HG03439 (cell line): ENCODE measurements around the gene TERB1.

Experiments used
- ATAC-seq: cut with Tn5 transposase; IDR thresholded peaks from one replicate; pipeline ENCODE4 v1.9.1; 2021; ENCODE audit warnings: mild to moderate bottlenecking, moderate library complexity; ENCODE audit not compliant: unreplicated experiment

TERB1 gene, protein sequence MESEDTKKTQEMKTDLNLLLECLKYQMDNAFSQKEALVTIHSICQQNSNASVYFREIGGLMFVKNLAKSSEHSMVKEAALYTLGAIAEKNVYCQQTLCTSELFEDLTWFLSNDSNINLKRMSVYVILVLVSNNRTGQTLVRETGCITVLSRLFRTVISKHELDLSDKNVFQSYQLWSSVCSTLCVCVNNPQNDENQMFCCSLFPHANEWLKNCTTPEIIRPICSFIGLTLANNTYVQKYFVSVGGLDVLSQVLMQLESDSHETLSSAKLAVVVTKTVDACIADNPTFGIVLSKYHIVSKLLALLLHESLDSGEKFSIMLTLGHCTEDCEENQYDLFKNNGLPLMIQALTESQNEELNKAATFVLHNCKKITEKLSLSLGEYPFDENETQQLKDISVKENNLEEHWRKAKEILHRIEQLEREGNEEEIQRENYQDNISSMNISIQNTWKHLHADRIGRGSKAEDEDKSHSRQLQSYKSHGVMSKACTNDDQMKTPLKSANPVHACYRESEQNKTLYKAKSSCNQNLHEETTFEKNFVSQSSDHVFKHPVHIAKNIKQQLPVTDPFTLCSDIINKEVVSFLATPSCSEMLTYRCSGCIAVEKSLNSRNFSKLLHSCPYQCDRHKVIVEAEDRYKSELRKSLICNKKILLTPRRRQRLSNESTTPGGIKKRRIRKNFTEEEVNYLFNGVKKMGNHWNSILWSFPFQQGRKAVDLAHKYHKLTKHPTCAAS

DNA sequence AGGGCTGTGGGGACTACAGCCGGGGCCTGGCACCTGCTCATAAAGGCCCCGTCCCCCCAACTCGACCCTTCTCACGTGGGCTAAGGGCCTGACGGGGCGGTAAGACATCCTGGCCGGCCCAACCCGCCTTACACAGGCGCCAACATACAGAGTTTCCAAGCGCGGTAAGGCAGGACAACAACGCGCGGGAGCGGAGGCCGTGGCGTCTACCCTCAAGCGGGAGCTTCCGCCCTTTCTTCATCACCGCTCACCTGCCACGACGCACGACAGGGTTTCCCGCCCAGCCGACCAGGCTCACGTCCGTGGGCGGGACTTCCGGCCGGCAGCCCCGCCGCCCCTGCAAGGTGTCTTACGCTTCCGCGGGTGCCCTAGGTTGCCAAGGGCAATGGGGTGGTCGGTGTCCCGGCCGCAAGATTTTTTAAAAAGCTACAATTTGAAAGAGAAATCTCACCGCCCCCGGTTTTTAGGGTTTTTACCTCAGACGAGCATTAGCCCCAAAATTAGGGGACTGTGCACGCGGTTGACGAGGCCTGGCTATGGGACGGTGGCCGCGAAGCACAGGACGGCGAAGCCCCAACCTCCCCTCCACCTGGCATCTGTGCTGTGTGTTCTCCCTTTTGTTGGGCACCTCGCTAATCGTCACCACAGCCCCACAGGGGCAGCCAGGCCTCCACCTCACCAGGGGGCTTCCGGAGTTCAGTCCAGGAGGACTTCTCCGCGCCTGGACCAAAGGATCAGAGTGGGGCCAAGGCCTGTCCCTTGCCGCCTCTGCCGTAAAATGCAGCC lies at the start of gene TERB1:
TERB1 (minus strand) TSS at position 265 of the 786 bp plus-strand sequence. CDS start 4,786 bp downstream, outside the sequence.
- ATAC-seq, result no peak

DNA sequence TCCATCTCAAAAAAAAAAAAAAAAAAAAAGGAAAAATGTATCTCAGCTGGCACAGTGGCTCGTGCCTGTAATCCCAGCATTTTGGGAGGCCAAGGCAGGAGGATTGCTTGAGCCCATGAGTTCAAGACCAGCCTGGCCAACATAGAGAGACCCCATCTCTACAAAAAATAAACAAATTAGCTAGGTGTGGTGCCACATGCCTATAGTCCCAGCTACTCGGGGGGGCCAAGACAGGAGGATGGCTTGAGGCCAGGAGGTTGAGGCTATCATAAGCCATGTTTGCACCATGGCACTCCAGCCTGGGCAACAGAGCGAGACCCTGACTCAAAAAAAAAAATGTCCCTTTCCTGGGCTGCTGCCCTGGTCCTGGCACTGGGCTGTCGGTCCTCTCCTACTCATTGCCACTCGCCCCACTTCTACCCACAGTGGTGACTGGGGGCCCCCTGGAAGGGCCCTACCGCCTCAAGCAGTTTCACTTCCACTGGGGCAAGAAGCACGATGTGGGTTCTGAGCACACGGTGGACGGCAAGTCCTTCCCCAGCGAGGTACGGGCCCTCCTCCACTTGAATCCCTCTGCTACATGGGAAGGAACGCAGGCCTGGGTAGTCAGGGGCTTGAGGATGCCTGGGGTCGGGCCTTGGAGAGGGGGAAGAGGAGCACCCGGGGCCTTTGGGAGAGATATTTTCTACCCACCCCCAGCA lies 48.9 kb upstream of the TERB1 start:
- ATAC-seq, result no peak

DNA sequence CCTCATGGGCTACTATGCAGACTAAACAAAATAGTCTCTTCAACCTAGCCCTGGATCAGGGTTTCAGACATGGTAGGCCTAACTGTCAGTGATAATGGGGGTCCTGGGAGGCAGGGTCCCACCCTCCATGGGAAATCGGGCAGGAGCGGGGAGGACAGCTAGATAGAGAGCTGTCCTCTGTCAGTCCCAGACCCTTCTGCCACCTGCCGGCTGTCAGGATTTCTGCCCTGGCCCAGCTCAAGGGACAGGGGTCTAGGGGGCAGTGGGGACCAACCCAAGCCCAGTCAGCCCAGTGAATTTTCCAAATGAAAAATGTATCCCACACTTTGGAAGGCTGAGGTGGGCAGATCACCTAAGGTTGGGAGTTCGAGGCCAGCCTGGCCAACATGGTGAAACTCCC lies 48.2 kb upstream of the TERB1 start:
- ATAC-seq, result no peak

DNA sequence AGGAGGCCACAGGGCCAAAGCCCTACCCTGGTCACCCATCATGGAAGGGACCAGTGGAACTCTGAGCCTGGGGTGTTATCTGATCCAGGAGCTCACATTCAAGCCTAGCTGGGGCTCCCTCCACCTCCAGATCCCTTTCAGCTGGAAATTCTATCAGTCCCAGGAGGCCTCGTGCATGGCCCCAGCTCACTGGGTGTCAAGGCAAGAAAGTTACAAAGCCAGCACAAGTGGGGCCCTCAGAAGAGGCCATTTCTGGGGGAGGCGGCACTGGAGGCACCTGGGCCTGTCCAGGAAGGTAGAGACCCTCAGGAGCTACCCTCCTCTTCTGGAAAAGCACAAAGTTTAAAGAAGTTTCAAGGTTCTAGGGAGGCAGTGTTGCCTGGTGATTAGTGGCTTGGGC lies 47.6 kb upstream of the TERB1 start:
- no peak for ATAC-seq

DNA sequence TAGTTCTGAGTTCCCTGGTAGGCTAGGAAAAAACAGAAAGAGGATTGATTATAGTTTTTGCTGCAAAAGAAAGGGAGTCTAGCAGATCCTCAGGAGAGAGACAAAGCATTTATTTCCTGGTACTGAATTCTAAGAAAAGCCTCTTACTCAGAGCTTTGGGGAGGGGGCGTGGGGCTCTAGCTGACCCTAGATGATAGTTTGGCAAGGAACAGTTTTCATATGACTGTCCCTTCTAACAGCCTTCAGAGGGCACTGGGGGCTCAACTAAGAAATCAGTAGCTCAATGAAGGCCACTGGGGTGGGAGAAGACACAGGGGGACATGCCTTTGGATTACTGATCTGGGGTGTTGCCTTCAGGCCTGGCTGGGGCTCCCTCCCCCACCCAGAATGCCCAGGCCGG lies 46.8 kb upstream of the TERB1 start:
- ATAC-seq, result no peak

DNA sequence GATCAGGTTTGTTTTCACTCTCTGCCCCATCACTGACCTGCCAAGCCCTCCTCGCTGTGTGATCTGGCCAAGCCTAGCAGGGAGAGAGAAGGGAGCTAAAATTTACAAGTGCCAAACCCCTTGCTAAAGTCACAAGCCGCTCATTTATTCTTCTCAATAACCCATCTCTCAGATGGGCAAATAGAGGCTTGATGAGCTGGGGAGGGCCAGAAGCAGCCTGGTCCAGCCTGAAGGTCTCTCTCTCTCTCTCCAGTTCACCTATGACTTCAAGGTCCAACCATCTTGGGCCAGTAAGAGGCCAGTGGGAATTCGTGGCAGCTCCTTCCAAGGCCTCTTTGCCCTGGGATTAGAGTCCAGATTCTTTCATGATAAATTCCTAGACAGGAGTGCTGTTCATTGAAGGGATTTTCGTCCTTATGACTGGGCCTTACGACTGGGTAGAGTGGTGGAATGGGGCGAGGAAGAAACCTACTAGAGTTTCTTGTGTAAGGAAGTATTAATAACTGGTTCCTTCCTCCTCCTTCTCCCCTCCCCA lies 46.2 kb upstream of the TERB1 start:
- ATAC-seq, result no peak

DNA sequence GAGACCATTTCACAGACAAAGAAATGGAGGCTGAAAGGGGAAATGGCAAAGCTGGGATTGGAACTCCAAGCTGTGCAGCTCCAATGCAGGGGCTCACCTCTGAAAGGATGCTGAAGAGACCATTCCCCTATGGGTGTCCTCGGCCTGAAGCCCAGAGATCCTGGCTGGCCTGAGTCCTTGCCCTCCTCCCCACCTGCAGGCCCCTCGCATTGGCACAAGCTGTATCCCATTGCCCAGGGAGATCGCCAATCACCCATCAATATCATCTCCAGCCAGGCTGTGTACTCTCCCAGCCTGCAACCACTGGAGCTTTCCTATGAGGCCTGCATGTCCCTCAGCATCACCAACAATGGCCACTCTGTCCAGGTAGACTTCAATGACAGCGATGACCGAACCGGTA lies 45.4 kb upstream of the TERB1 start:
- no peak for ATAC-seq

DNA sequence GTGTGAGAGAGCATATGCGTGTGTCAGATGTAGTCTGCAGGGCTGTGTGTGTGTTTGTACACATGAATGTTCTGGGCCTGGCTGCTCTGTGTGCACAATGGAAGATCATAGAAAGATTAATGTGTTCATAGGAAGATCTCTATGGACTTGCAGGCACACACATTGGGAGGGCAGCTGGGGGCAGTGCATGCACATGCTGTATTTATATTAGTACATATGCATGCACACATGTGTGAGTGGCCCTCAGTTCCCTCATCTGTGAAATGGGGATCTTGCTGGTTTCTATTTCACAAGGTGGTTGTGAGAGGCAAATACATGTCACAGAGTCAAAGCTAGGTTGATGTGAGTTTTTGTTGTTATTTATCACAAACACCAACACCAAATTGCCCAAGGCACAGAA lies 44.9 kb upstream of the TERB1 start:
- no peak for ATAC-seq

DNA sequence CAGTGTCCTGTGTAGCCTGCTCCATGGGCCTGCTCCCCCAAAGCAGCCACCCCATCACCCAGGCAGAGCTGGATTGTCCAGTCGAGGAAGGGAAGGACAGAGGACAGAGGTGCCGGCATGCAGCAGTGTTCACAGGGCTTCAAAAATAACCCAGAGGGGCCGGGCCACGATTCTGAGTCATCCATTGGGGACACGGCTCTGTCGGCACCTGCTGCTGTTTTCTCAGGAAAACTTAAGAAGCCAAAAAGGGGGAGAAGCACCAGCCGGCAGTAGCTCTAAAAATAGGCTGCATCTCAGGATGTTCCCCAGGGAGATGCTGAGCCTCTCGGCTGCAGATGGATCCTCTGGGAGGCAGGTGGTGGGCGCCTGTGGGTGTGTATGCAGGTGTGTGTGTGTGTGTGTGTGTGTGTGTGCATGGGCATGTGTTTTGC lies 44.4 kb upstream of the TERB1 start:
- no peak for ATAC-seq

DNA sequence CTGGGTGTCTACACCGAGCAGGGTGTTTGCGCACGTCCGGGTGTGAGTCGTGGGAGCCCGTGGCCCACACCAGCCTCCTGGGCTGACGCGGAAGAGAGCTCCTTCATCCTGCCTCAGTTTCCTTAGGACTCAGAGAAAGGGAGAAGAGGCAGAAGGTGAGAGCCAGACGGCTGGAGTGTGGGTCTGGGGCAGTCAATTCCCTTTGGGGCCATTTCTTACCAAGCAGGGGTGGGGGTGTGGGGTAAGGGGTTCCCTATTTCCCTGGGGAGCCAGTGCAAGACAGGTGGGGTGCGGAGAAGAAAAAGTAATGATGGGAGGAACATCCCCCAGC lies 43.7 kb upstream of the TERB1 start:
- no peak for ATAC-seq

DNA sequence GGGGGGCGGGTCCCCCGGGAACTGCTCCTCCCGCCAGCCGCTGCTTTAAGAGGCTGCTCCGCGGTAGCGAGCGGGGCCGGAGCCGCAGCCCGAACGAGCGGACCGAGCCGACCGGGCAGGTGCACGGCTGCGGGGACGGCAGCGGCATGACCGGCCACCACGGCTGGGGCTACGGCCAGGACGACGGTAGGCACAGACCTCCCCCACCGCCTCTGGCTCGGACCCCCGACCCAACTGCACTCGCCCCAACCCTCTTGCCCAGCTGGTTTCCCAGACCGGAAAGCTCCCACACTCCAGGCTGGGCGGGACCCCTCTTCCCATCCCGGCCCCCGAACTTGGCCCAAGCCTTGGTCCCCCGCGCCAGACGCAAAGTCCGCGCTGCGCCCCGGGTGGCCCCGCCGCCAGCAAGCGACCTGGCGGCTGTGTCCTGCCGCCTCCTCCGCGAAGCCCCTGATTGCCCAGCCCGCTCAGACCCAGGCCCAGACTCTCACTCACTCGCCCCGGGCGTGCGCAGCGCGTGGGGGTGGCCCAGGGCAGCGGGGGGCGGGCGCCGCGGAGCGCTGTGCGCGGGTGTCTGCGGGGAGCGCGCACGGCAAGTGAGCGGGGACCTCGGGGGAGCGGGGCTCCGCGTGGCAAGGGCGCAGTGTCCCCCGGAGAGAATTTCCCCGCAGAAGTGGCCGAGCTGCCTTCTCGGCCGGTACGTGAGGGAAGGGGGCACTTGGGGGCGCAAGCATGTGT lies 43.1 kb upstream of the TERB1 start, which contains the start of gene CA7:
CA7 (plus strand) TSS at position 73 of the 738 bp plus-strand sequence; CDS start at position 147, 74 bp downstream.
- ATAC-seq, result no peak

DNA sequence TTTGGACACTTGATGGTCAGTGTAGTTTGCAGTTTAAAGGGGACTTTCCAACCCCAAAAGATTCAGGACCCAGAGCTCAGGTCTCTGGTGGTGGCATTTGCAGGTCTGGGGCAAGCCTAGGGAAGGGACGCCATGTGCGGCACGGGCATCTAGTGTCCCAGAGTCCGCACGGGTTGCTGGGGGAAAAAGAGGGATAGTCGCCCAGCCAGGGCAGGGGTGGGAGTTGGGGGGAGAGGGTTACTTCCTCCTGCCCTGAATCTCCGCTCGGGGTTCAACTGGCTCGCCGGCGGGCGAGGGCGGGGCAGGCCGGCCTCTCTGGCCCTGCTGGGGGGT lies 42.6 kb upstream of the TERB1 start:
- ATAC-seq, result no peak

DNA sequence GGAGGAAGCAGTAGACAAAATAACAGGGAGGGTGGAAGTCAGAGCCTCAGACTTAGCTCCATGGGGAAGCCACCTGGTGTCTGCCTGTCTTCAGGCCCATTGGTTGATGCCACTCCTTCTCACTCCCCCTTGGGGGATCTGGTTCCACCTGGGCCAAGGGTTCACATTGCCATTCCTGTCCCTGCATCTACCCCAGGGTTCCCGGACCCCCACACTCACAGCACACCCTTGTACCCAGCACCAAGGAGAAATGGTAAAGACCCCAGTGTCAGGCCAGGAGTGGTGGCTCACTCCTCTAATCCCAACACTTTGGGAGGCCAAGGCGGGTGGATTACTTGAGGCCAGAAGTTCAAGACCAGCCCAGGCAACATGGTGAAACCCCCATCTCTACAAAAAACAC lies 41.8 kb upstream of the TERB1 start:
- ATAC-seq, result no peak

DNA sequence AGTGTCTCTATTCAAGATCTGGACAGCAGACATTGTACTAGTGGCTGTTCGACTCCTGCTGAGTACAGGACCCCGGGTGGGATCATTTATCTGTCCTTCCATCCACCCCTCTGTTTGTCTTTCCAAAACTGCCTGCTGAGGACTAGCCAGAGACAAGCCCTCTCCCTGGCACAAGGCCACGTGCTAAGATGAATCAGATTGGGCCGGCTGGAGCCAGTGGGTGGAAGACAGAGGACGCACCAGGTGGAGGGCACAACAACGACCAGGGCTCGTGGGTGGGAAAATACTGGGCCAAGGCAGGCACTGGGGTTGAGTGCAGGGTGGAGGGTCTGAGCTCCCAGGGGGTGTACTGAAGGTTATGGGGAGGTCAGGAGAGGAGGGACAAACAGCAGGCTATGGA lies 41.4 kb upstream of the TERB1 start:
- ATAC-seq, result no peak

DNA sequence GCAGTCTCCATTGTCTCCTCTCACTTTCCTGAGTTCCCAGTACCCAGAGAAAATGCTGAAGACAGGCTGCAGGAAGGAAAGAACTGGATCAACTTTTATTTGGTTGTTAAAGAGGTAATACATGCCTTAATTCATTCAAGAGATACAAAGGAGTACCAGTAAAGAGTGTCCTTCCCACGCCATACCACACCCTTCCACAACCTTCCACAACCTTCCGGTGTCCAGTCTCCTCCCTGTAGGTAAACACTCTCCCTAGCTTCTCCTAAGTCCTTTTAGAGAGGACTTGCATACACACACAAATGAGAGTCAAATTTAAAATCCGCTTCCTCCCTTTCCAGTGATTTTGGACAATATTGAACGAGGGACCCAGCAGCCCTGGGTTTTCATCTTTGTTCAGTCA lies 40.0 kb upstream of the TERB1 start:
- no peak for ATAC-seq

DNA sequence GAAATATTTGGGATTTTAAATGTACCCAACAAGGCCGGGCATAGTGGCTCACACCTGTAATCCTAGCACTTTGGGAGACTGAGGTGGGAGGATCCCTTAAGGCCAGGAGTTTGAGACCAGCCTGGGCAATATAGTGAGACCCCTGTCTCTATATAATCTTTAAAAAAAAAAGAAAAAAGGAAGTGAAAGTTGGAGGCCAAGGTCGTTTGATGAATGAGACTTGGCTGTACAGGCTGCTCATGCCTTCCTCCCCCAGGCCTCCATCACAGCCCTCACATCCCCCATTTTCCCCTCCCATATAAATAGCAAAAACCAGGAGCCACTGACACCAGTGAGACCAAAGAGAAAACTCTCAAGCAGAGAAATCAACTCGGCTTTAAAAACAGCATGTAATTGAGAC lies 39.5 kb upstream of the TERB1 start:
- no peak for ATAC-seq

DNA sequence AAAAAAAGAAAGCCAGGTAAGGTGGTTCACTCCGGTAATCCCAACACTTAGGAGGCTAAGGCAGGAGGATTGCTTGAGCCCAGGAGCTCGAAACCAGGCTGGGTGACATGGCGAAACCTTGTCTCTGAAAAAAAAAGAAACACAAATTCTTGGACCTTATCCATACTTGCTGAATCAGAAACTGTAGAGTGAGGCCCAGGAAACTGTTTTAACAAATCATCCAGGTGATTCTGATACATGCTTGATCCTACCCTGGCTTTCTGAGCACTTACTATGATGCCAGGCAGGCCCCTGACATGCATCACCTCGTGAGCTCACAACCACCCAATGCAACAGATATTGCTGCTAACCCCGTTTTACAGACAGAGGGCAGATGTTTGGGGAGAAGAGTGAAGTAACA lies 33.4 kb upstream of the TERB1 start:
- no peak for ATAC-seq

DNA sequence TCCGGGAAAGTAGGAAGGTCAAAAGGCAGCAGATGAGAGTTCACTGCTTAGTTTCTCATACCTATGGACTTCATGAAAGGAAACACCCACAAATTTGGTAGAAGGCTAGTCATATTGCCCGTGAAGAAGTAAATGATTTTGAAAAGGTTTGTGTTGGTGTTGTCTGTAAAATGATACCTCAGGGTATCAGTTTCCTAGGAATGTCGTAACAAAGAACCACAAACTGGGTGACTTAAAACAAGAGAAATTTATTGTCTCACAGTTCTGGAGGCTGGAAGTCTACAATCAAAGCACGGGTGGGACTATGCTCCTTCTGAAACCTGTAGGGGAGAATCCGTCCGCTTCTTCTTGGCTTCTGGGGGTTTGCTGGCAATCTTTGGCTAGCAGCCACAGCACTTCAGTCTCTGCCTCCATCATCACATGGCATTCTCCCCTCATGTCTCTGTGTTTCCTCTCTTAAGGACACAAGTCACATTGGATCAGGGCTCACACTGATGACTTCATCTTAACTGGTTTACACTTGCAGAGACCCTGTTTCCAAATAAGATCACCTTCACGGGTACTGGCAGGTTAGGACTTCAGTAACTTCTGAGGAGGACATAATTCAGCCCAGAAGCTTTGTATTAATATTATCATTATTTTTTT lies 31.4 kb upstream of the TERB1 start:
- ATAC-seq, result no peak

DNA sequence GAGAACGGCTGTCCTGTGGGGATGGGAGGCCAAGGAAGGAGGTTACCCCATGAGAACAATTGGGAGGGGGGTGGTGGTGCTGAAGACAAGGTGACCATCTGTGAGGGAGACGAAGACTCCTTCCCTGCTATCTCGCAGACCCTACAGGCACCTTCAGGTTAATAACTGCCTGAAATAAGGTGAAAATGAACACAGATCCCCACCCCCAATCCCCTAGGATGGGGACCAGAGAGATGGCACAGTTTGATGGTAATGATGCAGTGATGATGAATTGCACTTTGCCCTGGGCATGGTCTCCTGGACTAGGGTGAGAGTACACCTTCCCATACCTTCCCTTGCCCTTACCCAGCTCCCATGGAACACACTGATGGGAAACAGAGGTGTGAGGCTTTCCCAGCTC lies 30.8 kb upstream of the TERB1 start:
- no peak for ATAC-seq
